Central memory CD4-positive, alpha-beta T cell (primary cell): ENCODE data around the gene TRPM2.

Source experiments
- DNase-seq: peaks from one replicate; pipeline ENCODE4 v3.0.0; 2022

Gene TRPM2

GRCh38 chr21:44489962-44490361, 136.5 kb downstream of the TRPM2 start:
- DNase-seq, result no peak

GRCh38 chr21:44490405-44490804, 137.0 kb downstream of the TRPM2 start:
- no peak for DNase-seq

GRCh38 chr21:44490816-44491215, 137.4 kb downstream of the TRPM2 start:
- DNase-seq, result no peak
